Activated naive CD8-positive, alpha-beta T cell treated with anti-CD3 and anti-CD28 coated beads for 36 hours (primary cell): ENCODE data around the gene MEF2C. TPM values are rescaled to one million over a fixed set of nuclear protein-coding genes. Genes with fewer than 3 reads are reported as not detected.

Experiments used
- DNase-seq: peaks from one replicate; pipeline ENCODE4 v3.0.0; 2021
- H3K27ac Mint-ChIP-seq: one replicate; pipeline ENCODE4 v1.8.0; 2022; ENCODE audit warnings: mild to moderate bottlenecking, moderate library complexity, mixed read lengths
- H3K27me3 Mint-ChIP-seq: one replicate; pipeline ENCODE4 v1.8.0; 2022; ENCODE audit warnings: mild to moderate bottlenecking, mixed read lengths
- H3K36me3 Mint-ChIP-seq: one replicate; pipeline ENCODE4 v1.8.0; 2021; ENCODE audit warnings: mild to moderate bottlenecking, mixed read lengths
- H3K4me1 Mint-ChIP-seq: one replicate; pipeline ENCODE4 v1.8.0; 2021; ENCODE audit warnings: mixed read lengths
- H3K4me3 Mint-ChIP-seq: one replicate; pipeline ENCODE4 v1.8.0; 2022; ENCODE audit warnings: mild to moderate bottlenecking, moderate library complexity, mixed read lengths
- H3K9me3 Mint-ChIP-seq: one replicate; pipeline ENCODE4 v1.8.0; 2022; ENCODE audit warnings: mixed read lengths
- total RNA-seq, 2 experiments: library from RNA; stranded (reverse); gene quantifications; one replicate each; pipeline ENCODE4 v1.2.3, GENCODE V29; 2021

Gene MEF2C
- total RNA-seq, 2 experiments from 2014 or later = 1.5 to 2.1 TPM

DNA sequence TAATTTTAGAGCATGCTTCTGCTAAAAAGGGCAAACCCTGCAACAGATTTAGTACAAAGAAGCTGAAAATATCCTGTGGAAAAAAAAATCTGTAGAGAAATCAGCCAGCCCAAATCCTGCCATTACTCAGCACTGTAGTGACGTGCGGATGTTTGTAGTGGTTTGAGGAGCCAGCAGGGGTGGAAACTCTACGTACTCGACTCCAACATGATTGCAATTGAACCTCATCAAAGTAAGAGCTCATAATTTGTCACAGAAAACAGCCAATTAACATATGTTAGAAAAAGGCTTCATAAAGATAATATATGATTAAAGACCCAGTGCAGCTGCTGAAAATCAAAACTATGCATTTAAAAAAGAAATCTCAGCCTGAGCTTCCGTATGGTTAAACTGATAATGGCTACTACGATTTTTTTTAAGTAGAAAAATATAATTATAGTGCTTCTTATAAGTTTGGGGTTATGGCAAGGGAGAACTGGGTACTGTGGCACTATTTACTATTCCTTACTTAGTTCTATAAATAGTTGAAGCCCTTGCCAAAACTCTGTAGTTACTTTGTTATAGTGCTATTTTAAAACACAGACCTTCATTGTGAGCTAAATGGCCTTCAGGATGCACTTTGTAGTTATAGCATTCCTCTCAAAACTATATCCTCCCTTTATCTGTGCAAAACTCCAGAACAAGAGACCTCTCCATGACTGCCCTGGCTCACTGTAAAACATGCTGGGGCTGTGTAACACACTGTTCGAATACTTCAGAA lies 49.4 kb downstream of the MEF2C start:
- H3K4me1 Mint-ChIP-seq = peaks cover 46% of the 10 kb centered on the region
- peak; percentile 72 for DNase-seq
- peaks cover 2% of the 10 kb centered on the region for H3K27me3 Mint-ChIP-seq
- H3K36me3 Mint-ChIP-seq = peaks cover 3% of the 10 kb centered on the region
- H3K27ac Mint-ChIP-seq = peak overlapping the region; percentile 76
- no peak overlapping the region for H3K4me3 Mint-ChIP-seq
- no peaks in the 10 kb centered on the region for H3K9me3 Mint-ChIP-seq

DNA sequence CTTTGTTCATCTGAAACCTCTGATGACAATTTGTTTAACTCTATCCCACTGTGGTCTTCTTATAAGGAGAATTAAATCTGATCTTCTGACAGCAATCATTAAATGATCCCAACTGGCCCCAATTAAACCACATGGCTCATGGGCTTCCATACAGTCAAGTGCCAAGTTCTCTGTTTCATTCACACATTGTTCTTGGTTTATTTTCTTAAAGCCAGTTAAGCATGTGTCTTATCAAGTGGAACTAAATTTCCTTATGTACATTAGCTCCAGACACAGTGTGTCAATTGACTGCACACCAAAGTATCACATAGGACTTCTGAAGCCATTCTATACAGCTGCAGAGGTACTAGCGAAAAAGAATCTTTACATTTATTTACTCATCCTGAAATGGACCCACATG lies 51.2 kb downstream of the MEF2C start:
- H3K9me3 Mint-ChIP-seq = no peaks in the 10 kb centered on the region
- peaks cover 3% of the 10 kb centered on the region for H3K36me3 Mint-ChIP-seq
- H3K27me3 Mint-ChIP-seq = no peaks in the 10 kb centered on the region
- H3K27ac Mint-ChIP-seq = no peak overlapping the region
- peaks cover 62% of the 10 kb centered on the region for H3K4me1 Mint-ChIP-seq
- DNase-seq = no peak
- H3K4me3 Mint-ChIP-seq = no peak overlapping the region

DNA sequence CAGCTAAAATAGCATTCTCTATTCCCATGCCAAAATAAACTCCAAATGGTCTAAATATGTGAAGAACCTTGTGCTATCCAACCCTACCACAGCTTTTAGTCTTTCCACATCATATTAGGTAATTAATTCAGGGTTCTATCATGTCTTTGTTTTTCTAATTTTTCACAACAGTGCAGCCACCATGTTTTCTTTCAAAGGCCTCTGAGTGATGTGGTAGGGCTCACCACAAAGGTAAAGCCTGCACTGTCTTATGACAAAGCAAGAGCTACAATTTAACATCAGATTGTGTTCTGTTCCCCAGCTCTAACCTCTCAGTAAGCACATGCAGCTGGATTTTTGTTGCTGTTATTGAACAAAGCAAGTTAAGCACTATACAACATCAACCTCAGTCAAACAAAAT lies 52.4 kb downstream of the MEF2C start:
- Mint-ChIP-seq H3K9me3 (no peaks in the 10 kb centered on the region), H3K4me1 (peaks cover 69% of the 10 kb centered on the region), H3K4me3 (no peak overlapping the region), H3K27me3 (no peaks in the 10 kb centered on the region), H3K27ac (no peak overlapping the region), H3K36me3 (peaks cover 3% of the 10 kb centered on the region)
- DNase-seq = no peak

GRCh38 chr5:88829775-88830174 lies 53.2 kb downstream of the MEF2C start:
- no peaks in the 10 kb centered on the region for H3K27me3 Mint-ChIP-seq
- H3K36me3 Mint-ChIP-seq = peaks cover 3% of the 10 kb centered on the region
- H3K9me3 Mint-ChIP-seq = no peaks in the 10 kb centered on the region
- H3K4me3 Mint-ChIP-seq = no peak overlapping the region
- no peak overlapping the region for H3K27ac Mint-ChIP-seq
- no peak for DNase-seq
- H3K4me1 Mint-ChIP-seq = peaks cover 70% of the 10 kb centered on the region

- Mint-ChIP-seq H3K27me3 (no peaks in the 10 kb centered on the region), H3K36me3 (peaks cover 3% of the 10 kb centered on the region), H3K4me3 (no peak overlapping the region), H3K9me3 (no peaks in the 10 kb centered on the region), H3K27ac (peak overlapping the region; percentile 76), H3K4me1 (peaks cover 65% of the 10 kb centered on the region)
- DNase-seq = peak; percentile 3
Observed at GRCh38 chr5:88829054-88829453, 53.9 kb downstream of the MEF2C start.

GRCh38 chr5:88827997-88828396 lies 55.0 kb downstream of the MEF2C start:
- no peak for DNase-seq
- Mint-ChIP-seq H3K36me3 (peaks cover 3% of the 10 kb centered on the region), H3K4me1 (peaks cover 59% of the 10 kb centered on the region), H3K27me3 (peaks cover 4% of the 10 kb centered on the region), H3K4me3 (peak overlapping the region; percentile 4), H3K9me3 (no peaks in the 10 kb centered on the region), H3K27ac (peak overlapping the region; percentile 76)

GRCh38 chr5:88826646-88827585 lies 56.1 kb downstream of the MEF2C start:
- peak; percentile 19 for DNase-seq
- H3K27me3 Mint-ChIP-seq = peaks cover 4% of the 10 kb centered on the region
- H3K9me3 Mint-ChIP-seq = no peaks in the 10 kb centered on the region
- peak overlapping the region; percentile 76 for H3K27ac Mint-ChIP-seq
- peaks cover 54% of the 10 kb centered on the region for H3K4me1 Mint-ChIP-seq
- peak overlapping the region; percentile 72 for H3K4me3 Mint-ChIP-seq
- H3K36me3 Mint-ChIP-seq = peaks cover 3% of the 10 kb centered on the region

- peaks cover 7% of the 10 kb centered on the region for H3K27me3 Mint-ChIP-seq
- peak overlapping the region; percentile 2 for H3K4me3 Mint-ChIP-seq
- H3K27ac Mint-ChIP-seq = peak overlapping the region; percentile 71
- no peak for DNase-seq
- no peaks in the 10 kb centered on the region for H3K36me3 Mint-ChIP-seq
- H3K9me3 Mint-ChIP-seq = no peaks in the 10 kb centered on the region
- H3K4me1 Mint-ChIP-seq = peaks cover 50% of the 10 kb centered on the region
Observed at GRCh38 chr5:88825584-88826315, 57.2 kb downstream of the MEF2C start.

DNA sequence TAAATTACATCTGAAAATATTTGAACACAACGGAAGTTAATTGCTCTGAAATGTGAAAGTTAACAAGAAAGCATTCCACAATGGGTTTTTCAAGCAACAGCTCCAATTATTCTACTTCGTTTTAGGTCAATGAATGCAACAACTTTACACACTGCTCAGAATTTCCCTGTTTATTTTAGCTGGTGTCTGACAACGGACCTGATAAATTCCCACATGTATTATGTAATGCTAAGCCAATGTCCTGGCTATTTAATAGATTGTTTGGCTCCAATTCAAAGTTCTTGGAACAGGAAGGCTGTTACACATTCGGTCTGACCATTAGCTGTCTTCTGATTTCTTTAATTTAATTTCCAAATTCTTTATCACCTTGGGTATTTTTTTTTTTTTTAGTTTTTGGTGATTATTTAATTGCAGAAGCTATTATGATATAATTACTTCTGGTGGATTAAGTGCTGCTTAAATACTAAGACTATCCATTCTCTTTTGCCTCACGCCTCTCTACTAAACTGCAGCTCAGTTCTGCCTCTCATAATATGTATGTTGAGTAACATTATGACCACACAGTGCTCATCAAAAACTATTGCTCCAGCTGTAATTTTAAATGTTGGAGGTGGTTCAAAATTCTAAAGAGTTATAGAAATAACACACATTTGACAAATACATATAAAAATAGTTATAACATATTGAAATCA lies 57.9 kb downstream of the MEF2C start:
- H3K9me3 Mint-ChIP-seq = no peaks in the 10 kb centered on the region
- no peaks in the 10 kb centered on the region for H3K36me3 Mint-ChIP-seq
- peaks cover 47% of the 10 kb centered on the region for H3K4me1 Mint-ChIP-seq
- H3K4me3 Mint-ChIP-seq = no peak overlapping the region
- DNase-seq = no peak
- H3K27me3 Mint-ChIP-seq = peaks cover 7% of the 10 kb centered on the region
- H3K27ac Mint-ChIP-seq = no peak overlapping the region

DNA sequence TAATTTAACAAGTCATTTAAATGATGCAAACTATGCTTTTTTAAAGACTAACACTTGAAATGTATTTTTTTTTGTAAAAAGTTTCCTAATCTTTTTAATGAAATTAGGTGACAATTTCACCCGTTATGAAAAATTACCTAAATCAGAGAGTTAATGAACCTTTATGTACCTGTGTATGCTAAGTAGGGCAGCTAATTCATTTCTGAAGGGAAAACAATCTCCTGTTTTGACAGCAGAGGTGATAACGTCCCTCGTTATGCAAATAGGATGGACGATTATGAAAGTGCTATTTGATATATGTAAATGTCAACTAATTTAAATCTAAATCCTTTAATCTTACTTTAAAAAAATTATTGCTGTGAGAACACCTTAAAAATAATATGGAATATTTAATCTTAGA lies 58.8 kb downstream of the MEF2C start:
- H3K27ac Mint-ChIP-seq = no peak overlapping the region
- no peaks in the 10 kb centered on the region for H3K9me3 Mint-ChIP-seq
- peaks cover 7% of the 10 kb centered on the region for H3K27me3 Mint-ChIP-seq
- peaks cover 38% of the 10 kb centered on the region for H3K4me1 Mint-ChIP-seq
- no peak overlapping the region for H3K4me3 Mint-ChIP-seq
- no peaks in the 10 kb centered on the region for H3K36me3 Mint-ChIP-seq
- no peak for DNase-seq

DNA sequence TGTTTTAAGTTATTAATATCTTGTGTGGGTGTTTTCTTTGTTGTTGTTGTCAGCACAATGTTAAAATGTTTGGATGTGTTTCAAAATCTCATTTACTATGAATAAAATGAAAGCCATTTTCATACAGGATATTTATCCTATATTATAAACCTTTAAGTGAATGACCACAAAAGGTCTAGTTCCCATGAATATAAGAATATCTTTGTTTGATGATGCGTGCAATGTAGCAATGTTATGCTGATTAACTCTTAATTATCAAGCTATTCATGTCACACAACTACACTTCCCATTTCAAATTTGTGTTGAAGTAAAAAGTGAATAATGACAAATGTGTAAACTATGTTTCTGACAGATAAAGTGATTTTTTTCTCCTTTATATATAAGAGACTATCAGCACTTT lies 59.8 kb downstream of the MEF2C start:
- H3K4me1 Mint-ChIP-seq = peaks cover 29% of the 10 kb centered on the region
- H3K27me3 Mint-ChIP-seq = peaks cover 12% of the 10 kb centered on the region
- no peak for DNase-seq
- no peak overlapping the region for H3K27ac Mint-ChIP-seq
- H3K36me3 Mint-ChIP-seq = no peaks in the 10 kb centered on the region
- no peaks in the 10 kb centered on the region for H3K9me3 Mint-ChIP-seq
- no peak overlapping the region for H3K4me3 Mint-ChIP-seq

- Mint-ChIP-seq H3K36me3 (no peaks in the 10 kb centered on the region), H3K4me1 (peaks cover 9% of the 10 kb centered on the region), H3K4me3 (no peak overlapping the region), H3K9me3 (no peaks in the 10 kb centered on the region), H3K27me3 (peaks cover 12% of the 10 kb centered on the region), H3K27ac (no peak overlapping the region)
- no peak for DNase-seq
Observed at GRCh38 chr5:88821161-88821560, 61.8 kb downstream of the MEF2C start.

GRCh38 chr5:88820581-88820980 lies 62.4 kb downstream of the MEF2C start:
- Mint-ChIP-seq H3K36me3 (no peaks in the 10 kb centered on the region), H3K27ac (no peak overlapping the region), H3K9me3 (no peaks in the 10 kb centered on the region)

DNA sequence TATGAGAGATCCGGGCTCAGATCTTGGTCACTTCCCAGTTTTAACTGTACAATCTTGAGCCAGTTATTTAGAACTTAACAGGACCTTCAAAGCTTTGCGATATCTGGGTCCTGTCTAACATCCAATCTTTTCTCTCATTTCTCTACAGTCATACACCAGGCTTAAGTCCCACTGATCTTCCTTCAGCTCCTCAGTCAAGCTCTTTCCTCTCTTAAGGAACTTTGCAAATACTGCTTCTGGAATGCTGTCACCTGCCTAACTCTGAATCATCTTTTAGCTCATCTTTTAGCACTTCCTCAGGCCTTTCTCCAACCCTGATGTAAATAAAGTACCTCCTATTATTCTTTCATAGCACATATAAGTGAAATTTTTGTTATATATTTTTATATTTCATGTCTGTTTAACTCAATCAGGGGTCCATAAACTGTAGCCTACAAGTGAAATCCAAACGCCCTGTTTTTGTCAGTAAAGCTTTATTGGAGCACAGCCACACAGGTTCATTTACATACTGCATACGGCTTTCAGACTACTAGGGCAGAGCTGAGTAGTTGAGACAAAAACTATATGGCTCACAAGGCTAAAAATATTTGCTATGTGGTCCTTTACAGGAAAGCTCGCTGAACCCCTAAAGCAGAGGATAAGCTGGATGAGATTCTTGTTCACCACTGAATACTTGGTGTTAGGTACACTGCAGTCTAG lies 63.5 kb downstream of the MEF2C start:
- peaks cover 2% of the 10 kb centered on the region for H3K4me1 Mint-ChIP-seq
- H3K4me3 Mint-ChIP-seq = no peak overlapping the region
- no peak for DNase-seq
- H3K9me3 Mint-ChIP-seq = no peaks in the 10 kb centered on the region
- H3K27ac Mint-ChIP-seq = no peak overlapping the region
- H3K36me3 Mint-ChIP-seq = no peaks in the 10 kb centered on the region
- H3K27me3 Mint-ChIP-seq = peaks cover 12% of the 10 kb centered on the region

More at GRCh38 chr5:88820581-88820980, 62.4 kb downstream of the MEF2C start:
- Mint-ChIP-seq H3K4me1 (peaks cover 3% of the 10 kb centered on the region), H3K27me3 (peaks cover 12% of the 10 kb centered on the region), H3K4me3 (no peak overlapping the region)
- no peak for DNase-seq
